NCI-H2107 (cell line): ENCODE results near the gene SPATA31E1.
"Not testable (repeated sequence)": the region's sequence is repeated elsewhere in the genome, so short reads cannot be mapped to it uniquely, and the experiment has no call there.

Source experiments
- DNase-seq: peaks from one replicate; lab custom pipeline; 2025; lab: John Stamatoyannopoulos, UW

The SPATA31E1 gene

DNA sequence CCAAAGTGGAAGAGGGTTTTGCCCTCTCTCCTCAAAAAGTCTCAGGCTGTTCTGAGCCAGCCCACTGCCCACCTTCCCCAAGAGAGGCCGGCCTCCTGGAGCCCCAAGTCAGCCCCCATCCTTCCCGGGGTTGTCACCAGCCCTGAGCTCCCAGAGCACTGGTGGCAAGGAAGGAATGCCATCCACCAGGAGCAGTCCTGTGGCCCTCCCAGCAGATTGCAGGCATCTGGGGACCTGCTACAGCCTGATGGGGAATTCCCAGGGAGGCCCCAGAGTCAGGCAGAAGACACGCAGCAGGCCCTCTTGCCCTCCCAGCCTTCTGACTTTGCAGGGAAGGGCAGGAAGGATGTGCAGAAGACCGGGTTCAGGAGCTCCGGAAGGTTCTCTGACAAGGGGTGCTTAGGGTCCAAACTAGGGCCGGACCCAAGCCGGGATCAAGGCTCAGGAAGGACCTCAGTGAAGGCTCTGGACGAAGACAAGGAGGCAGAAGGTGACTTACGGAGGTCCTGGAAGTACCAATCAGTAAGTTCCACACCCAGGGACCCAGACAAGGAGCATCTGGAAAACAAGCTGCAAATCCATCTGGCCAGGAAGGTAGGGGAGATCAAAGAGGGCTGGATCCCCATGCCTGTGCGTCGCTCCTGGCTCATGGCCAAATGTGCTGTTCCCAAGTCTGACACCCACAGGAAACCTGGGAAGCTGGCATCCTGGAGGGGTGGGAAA, 3.7 kb downstream of the SPATA31E1 start:
- no peak for DNase-seq

DNA sequence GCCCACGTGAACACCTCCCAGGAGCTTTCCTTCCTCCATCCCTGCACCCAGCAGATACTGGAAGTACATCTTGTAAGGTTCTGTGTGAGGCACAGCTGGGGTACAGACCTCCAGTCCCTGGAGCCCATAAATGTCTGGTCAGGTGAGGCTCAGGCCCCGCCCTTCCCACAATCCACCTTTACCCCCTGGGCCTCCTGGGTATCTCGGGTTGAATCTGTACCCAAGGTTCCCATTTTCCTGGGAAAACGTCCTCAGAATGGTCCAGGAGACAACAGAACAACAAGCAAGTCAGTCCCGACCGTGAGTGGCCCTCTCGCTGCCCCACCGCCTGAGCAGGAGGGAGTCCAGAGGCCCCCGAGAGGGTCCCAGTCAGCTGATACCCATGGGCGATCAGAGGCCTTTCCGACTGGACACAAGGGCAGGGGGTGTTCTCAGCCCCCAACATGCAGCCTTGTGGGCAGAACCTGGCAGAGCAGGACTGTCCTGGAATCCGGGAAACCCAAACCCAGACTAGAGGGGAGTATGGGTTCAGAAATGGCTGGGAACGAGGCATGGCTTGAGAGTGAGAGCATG, 4.3 kb downstream of the SPATA31E1 start:
- DNase-seq: no peak

DNA sequence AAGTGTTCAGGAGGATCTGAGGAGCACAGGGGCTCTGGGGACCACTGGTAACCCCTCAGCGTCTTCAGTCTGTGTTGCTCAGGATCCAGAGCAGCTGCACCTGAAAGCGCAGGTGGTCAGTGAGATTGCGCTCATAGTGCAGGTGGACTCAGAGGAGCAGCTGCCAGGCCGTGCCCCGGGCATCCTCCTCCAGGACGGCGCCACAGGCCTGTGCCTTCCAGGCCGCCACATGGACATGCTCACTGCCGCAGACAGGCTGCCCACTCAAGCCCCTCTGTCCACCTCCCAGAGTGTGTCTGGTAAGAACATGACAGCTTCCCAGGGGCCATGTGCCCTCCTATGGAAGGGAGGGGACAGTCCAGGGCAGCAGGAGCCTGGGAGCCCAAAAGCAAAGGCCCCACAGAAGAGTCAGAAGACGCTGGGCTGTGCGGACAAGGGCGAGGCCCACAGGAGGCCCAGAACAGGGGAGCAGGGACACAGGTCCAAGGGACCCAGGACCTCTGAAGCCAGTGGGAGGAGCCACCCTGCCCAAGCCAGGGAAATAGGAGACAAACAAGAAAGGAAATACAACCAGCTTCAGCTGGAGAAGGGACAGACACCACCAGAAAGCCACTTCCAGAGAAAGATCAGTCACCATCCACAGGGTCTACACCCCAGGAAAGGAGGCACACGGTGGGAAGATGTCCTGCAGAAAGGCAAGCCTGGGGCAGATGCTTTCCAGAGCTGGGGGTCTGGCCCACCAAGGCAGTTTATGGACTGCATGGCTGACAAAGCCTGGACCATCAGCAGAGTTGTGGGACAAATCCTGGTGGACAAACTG, 5.2 kb downstream of the SPATA31E1 start:
- no peak for DNase-seq

DNA sequence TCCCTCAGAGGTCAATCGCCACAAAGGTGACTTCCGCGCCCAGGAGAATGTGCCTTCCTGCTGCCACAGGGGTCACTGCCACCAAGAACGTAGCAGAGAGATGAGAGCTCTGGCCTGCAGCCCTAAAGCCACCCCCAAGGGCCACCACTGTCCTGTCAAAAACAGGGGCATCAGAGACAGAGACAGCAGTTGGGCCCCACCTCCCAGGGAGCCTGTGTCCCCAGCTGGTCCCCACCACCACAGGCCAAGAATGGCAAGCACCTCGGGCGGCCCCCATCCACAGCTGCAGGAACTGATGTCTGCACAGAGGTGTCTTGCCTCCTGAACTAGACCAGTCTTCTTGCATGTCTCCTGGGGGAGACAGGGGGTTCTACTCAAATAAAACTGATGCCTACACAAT, 5.8 kb downstream of the SPATA31E1 start:
- DNase-seq: no peak

DNA sequence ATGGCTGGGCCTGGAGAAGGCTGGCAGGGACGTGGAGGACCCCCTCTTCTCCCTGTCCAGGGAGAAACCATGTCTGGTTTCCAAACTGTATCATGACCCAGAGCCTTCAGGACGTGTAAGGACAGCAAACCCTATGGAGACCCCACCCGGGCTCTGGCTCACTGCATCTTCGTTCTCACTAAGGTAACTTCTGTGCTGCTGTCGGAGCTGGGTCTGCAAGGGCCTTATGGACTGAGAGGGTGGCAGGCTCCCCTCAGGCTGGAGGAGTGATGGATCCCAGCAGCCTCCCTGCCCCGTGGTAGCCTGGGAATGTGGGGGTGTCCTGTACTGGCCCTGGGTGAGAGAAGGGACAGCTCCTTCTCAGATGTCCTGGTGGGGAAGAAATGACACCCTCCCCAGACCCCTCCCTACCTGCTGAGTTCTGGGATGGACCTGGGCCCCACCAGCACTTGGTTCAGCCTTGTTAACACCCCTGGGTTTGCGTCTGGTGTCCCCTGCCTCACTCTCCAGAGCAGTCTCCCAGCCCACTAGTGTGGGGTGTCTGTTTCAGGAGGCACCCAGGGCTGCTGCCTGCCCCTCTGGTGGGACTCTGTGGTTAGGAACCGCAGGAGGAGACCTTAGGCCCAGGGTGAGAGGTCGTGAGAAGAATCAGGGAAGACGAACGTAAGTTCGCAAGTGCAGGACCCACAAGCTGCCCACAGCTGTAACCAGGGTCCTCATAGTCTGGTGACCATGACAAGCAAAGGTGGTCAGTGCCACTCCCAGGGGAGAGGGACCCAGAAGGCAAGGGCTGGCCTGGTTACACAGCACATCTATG, 6.6 kb downstream of the SPATA31E1 start:
- DNase-seq: no peak

DNA sequence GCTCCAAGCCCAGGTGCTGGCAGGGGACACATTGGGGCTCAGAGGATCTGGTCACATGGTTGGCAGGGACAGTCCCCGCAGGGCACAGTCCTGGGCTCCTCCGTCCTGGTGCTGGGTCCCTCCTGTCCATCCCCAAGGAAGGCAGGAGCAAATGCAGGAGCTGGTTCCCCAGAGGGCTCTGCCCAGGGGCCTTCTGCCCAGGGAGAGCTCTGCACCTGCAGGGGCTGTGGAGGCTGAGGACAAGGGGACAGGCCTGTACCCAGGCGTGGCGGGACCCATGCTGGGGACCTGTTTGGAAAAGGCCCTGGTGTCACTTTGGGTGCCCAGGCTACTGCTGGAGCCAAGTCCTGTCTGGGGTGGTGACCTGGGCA, 7.2 kb downstream of the SPATA31E1 start:
- no peak for DNase-seq

DNA sequence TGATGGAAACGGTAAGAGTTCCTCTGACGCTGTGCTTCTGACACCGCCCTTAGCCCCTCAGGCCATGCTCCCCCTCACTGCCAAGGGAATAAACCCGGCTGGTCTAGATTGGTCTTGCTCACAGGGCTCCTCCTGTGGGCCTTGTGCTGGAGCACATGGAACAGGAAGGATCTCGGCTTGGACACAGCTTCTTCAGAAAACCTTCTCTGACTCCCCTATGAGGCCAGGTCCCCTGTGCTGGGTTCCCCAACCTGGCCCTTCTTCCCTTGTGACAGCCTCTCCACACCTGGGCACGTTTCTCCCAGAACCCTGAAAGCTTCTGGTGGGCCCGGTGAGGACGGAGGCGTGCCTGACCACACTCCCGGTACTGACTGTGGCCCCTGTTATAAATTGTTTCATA, 8.2 kb downstream of the SPATA31E1 start:
- no peak for DNase-seq

DNA sequence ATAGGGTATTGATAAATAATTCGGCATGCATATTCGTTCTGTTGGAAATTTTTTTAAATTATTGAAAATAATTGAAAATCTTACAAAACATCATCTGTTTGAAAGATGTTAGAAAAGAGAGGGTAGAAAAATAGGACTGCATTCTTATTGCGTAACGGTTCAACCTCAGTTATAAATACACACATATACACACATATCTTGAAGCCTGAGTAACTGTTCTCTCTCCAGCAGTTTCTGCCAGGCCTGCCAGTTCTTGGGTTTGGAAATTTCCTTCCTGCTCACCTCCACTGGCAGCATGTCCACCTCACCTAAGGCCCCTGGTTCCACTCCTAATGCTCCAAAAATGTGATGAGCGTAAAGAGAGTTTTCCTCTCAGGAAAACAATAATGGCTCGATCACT, 9.1 kb downstream of the SPATA31E1 start:
- no peak for DNase-seq

DNA sequence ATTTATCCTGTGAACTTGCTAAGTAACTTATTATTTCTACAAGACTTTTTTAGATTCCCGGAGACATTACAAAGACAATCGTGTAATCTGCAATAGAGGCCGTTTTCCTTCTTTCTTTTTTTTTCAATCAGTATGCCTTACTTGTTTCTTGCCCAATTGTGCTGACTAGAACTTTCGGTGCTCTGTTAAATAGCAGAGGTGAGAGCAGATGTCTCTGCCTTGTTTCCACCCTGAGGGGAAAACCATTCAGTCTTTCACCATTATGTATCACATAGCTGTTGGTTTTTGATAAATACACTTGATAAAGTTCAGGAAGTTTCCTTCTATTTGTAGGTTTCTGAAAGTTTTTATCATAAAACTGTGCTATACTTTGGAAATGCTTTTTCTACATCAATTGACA, 10.3 kb downstream of the SPATA31E1 start:
- DNase-seq: no peak

DNA sequence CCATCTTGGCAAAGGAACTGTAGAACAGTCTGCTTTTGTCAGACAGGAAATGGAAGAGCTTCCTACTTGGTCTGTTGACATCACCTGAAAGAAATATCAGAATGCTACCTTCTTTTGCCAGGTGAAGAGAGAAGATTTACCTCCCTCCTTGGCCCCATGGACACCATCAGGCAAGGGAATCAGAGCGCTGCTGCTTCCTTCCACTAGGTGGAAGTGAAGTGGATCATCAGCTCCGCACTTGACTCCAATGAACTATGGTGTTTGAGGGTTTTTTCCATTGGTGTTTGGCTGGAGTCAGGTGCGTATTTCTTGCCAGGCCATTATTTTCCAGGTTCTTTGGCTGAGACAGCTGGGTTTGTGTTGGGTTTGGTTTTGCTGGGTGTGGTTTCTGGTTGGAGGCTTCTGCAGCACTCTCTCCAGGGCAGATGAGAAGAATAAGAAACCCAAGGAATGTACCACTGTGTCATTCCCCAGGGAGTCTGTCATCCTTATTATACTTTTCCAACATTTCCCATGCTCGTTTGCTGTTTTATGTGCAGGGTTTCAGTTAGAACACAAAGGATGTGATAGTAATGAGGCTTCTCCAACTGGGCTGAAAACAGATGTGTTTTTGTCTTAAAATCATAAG, 12.4 kb downstream of the SPATA31E1 start:
- no peak for DNase-seq

DNA sequence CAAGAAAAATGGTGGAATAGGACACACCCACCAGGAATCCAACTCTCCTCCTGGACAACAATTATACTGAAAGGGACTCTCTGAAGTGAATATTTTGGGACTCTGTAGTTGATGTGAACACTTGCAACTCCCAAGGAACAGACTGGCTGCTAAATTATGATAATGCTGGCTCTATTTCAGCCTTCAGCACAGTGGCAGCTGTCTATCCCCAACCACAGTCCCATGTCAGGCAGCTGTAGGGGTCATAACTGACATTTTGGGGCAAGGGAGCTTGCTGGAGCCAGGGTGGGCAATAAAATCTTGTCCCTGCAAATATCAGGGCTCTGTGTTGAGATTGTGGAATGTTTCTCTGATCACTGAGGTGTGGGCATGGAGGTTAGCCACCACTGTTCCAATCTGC, 14.2 kb downstream of the SPATA31E1 start:
- no peak for DNase-seq

DNA sequence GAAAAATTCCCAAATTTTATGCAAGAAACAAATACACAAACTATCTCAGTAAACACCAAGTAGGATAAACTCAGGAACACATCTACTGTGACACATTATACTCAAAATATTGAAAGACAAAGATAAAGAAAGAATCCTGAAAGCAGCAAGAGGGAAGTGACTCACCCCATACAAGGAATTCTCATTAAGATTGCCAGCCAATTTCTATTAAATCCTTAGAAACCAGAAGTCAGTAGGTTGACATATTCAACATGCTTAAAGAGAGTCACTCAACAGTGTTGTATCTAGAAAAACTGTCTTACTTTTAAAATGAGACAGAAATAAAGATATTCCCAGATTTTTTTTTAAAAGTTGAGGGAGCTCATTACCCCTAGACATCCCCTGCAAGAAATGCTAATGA, 15.5 kb downstream of the SPATA31E1 start:
- no peak for DNase-seq

DNA sequence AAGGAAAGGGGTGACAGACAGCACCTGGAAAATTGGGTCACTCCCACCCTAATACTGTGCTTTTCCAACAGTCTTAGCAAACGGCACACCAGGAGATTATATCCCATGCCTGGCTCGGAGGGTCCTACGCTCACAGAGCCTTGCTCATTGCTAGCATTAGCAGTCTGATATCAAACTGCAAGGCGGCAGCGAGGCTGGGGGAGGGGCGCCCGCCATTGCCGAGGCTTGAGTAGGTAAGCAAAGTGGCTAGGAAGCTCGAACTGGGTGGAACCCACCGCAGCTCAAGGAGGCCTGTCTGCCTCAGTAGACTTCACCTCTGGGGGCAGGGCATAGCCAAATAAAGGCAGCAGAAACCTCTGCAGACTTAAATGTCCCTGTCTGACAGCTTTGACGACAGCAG, 19.7 kb downstream of the SPATA31E1 start:
- not testable (repeated sequence) for DNase-seq

DNA sequence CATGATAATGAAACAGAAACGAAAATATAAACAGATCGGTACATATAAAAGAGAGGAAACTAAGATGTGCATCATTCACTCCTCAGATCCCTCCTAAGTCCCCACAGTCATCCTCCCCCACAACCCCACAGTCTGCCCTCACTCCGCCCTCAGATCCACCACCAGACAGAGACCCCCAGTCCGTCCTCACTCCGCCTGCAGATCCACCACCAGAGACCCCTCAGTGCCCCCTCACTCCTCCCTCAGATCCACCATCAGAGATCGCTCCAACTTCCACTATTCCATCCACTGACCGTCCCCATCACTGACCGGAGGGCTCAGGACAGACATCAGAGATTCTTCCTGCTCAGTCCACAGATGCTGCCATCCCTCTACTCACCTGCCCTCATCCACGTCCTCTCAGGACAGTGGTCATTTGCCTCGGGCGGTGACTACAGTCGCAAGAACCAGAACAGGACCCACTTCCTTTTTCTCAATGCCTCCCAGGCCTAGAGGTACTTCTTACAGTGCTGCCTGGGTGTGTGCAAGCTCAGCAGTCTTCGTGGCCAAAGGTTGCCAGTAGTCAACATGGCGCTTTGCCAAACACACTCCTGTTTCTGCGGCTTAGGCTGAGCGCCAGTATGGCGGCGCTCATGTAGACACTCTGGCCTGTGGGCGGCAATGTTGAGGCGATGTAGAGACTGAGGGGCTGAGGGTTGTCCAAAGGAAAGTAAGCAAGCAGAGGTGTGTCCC, 26.8 kb downstream of the SPATA31E1 start:
- DNase-seq: no peak

DNA sequence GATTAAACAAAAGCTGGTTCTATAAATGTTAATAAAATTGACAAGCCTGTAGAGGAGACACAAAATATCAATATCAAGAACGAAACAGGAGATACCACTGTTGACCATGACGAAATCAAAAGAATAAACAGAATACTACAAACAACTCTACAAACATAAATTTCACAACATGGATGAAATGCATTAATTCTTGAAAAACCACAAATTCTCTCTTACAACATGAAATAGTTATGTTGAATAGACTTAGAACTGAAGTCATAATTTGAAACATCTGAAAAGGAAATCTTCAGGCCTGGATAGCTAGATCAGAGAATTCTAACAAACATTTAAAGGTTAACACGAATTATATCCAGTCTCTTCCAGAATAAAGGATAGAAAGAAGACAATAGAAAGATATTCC, 28.1 kb downstream of the SPATA31E1 start:
- DNase-seq: no peak

DNA sequence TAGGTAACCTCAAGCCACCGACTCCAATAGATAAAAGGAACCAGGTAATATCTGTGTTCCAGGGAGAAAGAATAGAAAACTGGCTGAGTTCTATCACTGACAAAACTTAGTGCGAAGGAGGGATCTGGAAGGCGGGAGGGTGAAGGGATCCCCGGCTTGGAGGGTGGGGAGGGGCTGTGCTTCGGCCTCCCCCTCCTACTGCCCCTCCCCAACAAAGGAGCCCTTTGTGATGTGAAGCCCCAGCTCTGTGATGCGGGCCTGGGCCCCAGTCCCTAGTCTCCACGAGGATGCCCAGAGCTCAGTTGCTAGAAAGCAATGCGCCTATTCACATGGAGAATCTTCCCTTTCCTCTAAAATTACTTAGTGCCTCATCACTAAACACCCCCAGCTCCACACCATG, 35.0 kb downstream of the SPATA31E1 start, which contains the start of gene SPATA31C1:
Gene SPATA31C1 (plus strand): TSS at position 301 of the 400 bp plus-strand sequence.
- DNase-seq: not testable (repeated sequence)

DNA sequence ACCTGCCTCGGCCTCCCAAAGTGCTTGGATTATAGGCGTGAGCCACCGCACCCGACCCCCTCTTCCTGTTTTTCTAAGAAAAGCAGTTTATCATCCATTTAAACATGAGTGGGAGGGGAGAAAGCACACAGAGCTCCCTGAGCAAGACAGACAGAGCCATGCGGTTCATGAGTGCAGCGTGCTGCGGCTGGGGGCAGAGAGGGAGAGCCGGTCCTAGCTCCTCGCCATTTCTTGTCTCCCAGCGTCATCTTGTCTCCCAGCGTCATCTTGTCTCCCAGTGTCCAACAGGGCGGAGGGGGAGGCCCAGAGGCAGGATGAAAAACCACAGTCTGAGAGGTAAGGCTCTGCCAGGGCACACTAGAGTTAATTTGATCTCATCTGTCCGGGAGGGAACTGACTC, 36.3 kb downstream of the SPATA31E1 start:
- not testable (repeated sequence) for DNase-seq

DNA sequence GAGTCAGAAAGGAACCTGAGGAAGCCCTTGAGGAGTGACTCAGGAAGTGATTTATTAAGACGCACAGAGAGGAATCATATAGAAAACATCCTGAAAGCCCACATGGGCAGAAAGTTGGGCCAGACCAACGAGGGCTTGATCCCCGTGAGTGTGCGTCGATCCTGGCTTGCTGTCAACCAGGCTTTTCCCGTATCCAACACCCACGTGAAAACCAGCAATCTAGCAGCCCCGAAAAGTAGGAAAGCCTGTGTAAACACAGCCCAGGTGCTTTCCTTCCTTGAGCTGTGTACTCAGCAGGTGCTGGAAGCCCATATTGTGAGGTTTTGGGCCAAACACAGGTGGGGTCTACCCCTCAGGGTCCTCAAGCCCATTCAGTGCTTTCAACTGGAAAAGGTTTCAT, 38.9 kb downstream of the SPATA31E1 start:
- DNase-seq: not testable (repeated sequence)

DNA sequence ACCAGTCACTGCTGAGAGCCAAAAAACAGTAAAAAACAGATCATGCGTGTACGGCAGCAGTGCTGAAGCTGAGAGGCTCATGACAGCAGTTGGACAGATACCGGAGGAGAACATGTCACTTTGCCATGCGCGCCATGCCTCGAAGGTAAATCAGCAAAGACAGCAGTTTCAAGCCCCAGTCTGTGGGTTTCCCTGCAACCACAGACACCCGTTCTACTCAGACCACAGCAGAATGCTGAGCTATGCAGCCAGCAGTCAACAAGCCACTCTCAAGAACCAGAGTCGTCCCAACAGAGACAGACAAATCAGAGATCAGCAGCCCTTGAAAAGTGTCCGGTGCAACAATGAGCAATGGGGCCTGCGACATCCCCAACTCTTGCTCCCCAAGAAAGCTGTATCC, 40.3 kb downstream of the SPATA31E1 start:
- not testable (repeated sequence) for DNase-seq

DNA sequence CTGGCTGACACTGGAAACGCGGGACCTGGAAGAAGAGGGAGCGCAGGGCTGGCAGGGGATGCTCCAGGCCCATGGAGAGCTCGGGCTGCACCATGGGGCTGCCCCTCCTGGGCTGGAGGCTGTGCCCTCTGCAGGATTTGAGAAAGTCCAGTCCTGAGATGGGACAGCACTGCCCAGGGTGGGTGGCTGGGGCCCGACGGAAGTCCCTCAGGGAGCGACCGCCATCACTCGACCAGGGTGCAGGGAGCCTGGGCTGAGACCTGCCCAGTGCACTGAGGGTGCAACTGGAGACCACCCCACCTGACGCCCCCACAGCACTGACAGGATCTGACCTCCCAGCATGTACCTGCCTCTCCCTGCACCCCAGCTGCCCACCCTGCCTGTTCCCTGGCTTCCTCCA, 42.2 kb downstream of the SPATA31E1 start:
- DNase-seq: not testable (repeated sequence)

DNA sequence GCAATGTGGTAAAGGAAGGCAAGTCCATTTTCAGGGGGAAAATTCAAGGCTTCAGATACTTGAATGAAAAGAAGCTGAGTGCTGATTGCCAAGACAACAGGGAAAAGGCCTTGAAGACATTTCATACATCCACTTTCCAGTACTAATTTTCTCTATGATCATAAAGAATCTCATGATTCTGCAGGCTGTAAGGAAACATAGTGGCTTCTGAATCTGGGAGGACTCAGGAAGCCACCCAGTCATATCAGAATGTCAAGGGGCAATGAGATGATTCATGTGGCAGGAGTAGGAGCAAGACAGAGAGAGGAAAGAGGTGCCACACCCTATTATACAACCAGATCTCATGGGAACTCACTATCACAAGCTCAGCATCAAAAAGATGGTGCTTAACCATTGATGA, 46.5 kb downstream of the SPATA31E1 start:
- DNase-seq: not testable (repeated sequence)
